ENCODE data around the gene PAX8. TPM values are rescaled to one million over a fixed set of nuclear protein-coding genes. Genes with fewer than 3 reads are reported as not detected.

PAX8 gene
- total and polyA plus RNA-seq, 2 of the 13 experiments (the other 11 are each of a cell fraction or from before 2014, with no cell fraction given) = 1.5 to 8.8 TPM

DNA sequence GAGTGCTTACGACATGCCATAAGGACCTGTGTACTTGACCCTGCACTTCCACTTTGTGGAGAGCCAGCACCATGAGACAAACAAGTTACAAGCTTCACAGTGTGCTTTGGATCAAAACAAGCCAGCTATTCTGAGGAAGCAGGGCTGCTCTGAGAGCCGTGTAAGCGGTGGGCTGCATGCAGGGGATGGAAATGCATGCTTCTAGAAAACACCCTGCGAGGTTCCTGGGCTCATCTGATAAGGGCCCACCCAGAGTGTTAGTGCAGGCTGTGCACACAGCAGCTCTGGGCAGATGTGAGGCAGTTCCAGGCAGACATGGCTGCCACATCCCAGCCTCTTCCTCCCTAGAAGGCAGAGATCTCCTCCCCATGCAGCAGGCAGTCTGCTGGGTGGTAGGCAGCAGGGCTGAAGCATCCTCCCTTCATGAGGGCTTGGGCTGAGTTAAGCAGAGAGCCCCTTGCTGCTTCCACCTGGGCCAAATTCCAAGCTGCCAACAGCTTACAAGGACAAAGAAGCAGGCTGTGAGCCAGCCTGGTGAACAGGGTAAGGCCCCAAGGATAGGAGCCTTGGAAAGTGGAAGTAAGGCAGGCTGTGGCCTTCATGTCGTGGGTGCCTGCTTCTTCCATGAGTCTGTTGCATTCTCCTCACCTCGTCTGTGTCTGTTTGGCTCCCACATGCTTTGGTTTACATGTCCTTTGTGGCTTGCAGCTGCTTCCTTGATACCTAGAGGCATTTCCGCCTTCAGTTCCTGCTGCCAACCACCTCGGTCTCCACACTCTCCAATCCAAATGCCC lies 97.3 kb downstream of the PAX8 start (continued):
- TF ChIP-seq, protein P1, sequence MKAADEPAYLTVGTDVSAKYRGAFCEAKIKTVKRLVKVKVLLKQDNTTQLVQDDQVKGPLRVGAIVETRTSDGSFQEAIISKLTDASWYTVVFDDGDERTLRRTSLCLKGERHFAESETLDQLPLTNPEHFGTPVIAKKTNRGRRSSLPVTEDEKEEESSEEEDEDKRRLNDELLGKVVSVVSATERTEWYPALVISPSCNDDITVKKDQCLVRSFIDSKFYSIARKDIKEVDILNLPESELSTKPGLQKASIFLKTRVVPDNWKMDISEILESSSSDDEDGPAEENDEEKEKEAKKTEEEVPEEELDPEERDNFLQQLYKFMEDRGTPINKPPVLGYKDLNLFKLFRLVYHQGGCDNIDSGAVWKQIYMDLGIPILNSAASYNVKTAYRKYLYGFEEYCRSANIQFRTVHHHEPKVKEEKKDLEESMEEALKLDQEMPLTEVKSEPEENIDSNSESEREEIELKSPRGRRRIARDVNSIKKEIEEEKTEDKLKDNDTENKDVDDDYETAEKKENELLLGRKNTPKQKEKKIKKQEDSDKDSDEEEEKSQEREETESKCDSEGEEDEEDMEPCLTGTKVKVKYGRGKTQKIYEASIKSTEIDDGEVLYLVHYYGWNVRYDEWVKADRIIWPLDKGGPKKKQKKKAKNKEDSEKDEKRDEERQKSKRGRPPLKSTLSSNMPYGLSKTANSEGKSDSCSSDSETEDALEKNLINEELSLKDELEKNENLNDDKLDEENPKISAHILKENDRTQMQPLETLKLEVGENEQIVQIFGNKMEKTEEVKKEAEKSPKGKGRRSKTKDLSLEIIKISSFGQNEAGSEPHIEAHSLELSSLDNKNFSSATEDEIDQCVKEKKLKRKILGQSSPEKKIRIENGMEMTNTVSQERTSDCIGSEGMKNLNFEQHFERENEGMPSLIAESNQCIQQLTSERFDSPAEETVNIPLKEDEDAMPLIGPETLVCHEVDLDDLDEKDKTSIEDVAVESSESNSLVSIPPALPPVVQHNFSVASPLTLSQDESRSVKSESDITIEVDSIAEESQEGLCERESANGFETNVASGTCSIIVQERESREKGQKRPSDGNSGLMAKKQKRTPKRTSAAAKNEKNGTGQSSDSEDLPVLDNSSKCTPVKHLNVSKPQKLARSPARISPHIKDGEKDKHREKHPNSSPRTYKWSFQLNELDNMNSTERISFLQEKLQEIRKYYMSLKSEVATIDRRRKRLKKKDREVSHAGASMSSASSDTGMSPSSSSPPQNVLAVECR (CRISPR knock-in tag; IDR thresholded peaks at IDR 0.05; ENCODE audit: borderline replicate concordance) = 0 out of 2 replicates have a peak, but pooled peaks have one; percentile 4
- TF ChIP-seq, protein P2, sequence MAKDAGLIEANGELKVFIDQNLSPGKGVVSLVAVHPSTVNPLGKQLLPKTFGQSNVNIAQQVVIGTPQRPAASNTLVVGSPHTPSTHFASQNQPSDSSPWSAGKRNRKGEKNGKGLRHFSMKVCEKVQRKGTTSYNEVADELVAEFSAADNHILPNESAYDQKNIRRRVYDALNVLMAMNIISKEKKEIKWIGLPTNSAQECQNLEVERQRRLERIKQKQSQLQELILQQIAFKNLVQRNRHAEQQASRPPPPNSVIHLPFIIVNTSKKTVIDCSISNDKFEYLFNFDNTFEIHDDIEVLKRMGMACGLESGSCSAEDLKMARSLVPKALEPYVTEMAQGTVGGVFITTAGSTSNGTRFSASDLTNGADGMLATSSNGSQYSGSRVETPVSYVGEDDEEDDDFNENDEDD (CRISPR knock-in tag; IDR thresholded peaks at IDR 0.05; ENCODE audit: borderline replicate concordance) = no peak
- TF ChIP-seq ZNF326 (CRISPR knock-in tag; IDR thresholded peaks at IDR 0.05; ENCODE audit: borderline replicate concordance) = no peak
- peak; percentile 41; the same call in 1 of the 2 replicates for TF ChIP-seq SAP130 (CRISPR knock-in tag; IDR thresholded peaks at IDR 0.05; ENCODE audit: low read depth)
- TF ChIP-seq, protein P3, sequence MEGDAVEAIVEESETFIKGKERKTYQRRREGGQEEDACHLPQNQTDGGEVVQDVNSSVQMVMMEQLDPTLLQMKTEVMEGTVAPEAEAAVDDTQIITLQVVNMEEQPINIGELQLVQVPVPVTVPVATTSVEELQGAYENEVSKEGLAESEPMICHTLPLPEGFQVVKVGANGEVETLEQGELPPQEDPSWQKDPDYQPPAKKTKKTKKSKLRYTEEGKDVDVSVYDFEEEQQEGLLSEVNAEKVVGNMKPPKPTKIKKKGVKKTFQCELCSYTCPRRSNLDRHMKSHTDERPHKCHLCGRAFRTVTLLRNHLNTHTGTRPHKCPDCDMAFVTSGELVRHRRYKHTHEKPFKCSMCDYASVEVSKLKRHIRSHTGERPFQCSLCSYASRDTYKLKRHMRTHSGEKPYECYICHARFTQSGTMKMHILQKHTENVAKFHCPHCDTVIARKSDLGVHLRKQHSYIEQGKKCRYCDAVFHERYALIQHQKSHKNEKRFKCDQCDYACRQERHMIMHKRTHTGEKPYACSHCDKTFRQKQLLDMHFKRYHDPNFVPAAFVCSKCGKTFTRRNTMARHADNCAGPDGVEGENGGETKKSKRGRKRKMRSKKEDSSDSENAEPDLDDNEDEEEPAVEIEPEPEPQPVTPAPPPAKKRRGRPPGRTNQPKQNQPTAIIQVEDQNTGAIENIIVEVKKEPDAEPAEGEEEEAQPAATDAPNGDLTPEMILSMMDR (CRISPR knock-in tag; IDR thresholded peaks at IDR 0.05) = 0 out of 2 replicates have a peak, but pooled peaks have one; percentile 2
- TF ChIP-seq RARA (CRISPR knock-in tag; IDR thresholded peaks at IDR 0.05) = peak; percentile 89
- TF ChIP-seq ZNF605 (CRISPR knock-in tag; IDR thresholded peaks at IDR 0.05) = 0 out of 2 replicates have a peak, but pooled peaks have one; percentile 19
- 0 out of 2 replicates have a peak, but pooled peaks have one; percentile 35 for TF ChIP-seq NRL (CRISPR knock-in tag; IDR thresholded peaks at IDR 0.05; ENCODE audit: borderline replicate concordance)
- 0 out of 2 replicates have a peak, but pooled peaks have one; percentile 24 for TF ChIP-seq NR2F2 (IDR thresholded peaks at IDR 0.05; ENCODE audit: borderline replicate concordance, low read depth)
- peak; percentile 71 for TF ChIP-seq BCL6 (CRISPR knock-in tag; IDR thresholded peaks at IDR 0.05)
- no peak for TF ChIP-seq NR2F6 (IDR thresholded peaks at IDR 0.05)
- TF ChIP-seq NR2F6 (CRISPR knock-in tag; IDR thresholded peaks at IDR 0.05) = peak; percentile 56; the same call in 1 of the 2 replicates
- TF ChIP-seq PITX1 (CRISPR knock-in tag; IDR thresholded peaks at IDR 0.05) = peak; percentile 17; the same call in 1 of the 2 replicates
- peak; percentile 50; the same call in 1 of the 2 replicates for TF ChIP-seq FOXO1 (CRISPR knock-in tag; IDR thresholded peaks at IDR 0.05)
- peak; percentile 54; the same call in 1 of the 2 replicates for TF ChIP-seq ZNF572 (CRISPR knock-in tag; IDR thresholded peaks at IDR 0.05)
- 0 out of 2 replicates have a peak, but pooled peaks have one; percentile 10 for TF ChIP-seq HHEX (CRISPR knock-in tag; IDR thresholded peaks at IDR 0.05)
- TF ChIP-seq MZF1 (CRISPR knock-in tag; IDR thresholded peaks at IDR 0.05; ENCODE audit: borderline replicate concordance) = 0 out of 2 replicates have a peak, but pooled peaks have one; percentile 46
- peak; percentile 45; the same call in 1 of the 2 replicates for TF ChIP-seq HMG20A (CRISPR knock-in tag; IDR thresholded peaks at IDR 0.05; ENCODE audit: borderline replicate concordance)
- TF ChIP-seq, protein P4, sequence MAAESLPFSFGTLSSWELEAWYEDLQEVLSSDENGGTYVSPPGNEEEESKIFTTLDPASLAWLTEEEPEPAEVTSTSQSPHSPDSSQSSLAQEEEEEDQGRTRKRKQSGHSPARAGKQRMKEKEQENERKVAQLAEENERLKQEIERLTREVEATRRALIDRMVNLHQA (CRISPR knock-in tag; IDR thresholded peaks at IDR 0.05) = no peak
- TF ChIP-seq, protein P5, sequence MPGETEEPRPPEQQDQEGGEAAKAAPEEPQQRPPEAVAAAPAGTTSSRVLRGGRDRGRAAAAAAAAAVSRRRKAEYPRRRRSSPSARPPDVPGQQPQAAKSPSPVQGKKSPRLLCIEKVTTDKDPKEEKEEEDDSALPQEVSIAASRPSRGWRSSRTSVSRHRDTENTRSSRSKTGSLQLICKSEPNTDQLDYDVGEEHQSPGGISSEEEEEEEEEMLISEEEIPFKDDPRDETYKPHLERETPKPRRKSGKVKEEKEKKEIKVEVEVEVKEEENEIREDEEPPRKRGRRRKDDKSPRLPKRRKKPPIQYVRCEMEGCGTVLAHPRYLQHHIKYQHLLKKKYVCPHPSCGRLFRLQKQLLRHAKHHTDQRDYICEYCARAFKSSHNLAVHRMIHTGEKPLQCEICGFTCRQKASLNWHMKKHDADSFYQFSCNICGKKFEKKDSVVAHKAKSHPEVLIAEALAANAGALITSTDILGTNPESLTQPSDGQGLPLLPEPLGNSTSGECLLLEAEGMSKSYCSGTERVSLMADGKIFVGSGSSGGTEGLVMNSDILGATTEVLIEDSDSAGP (CRISPR knock-in tag; IDR thresholded peaks at IDR 0.05; ENCODE audit: borderline replicate concordance) = peak; percentile 43; the same call in 1 of the 2 replicates
